DMS53 treated with DMSO at 0.1 percent for 48 hours (cell line): Measurements from ENCODE around the gene ELN.

Experiments
- DNase-seq: peaks from one replicate; lab custom pipeline; 2025; ENCODE audit not compliant: unreplicated experiment; lab: John Stamatoyannopoulos, UW

The ELN gene

GRCh38 chr7:74023092-74023536 is 4.9 kb upstream of the ELN start:
- DNase-seq: no peak

GRCh38 chr7:74023786-74024185 is 4.2 kb upstream of the ELN start:
- DNase-seq: no peak

GRCh38 chr7:74025146-74025545 is 2.8 kb upstream of the ELN start:
- DNase-seq: no peak

- DNase-seq: no peak
Observed at GRCh38 chr7:74025730-74026129, 2.2 kb upstream of the ELN start.

- DNase-seq: no peak
Observed at GRCh38 chr7:74026406-74026902, 1.5 kb upstream of the ELN start.

- peak; percentile 27 for DNase-seq
Observed at GRCh38 chr7:74026903-74027682, 880 bp upstream of the ELN start.

GRCh38 chr7:74028321-74028838 is 407 bp downstream of the ELN start:
- no peak for DNase-seq

- no peak for DNase-seq
Observed at GRCh38 chr7:74029089-74029785, 1.3 kb downstream of the ELN start.

GRCh38 chr7:74029991-74030415 is 2.0 kb downstream of the ELN start:
- DNase-seq: no peak

- no peak for DNase-seq
Observed at GRCh38 chr7:74030861-74031260, 2.9 kb downstream of the ELN start.

GRCh38 chr7:74031403-74032190 is 3.6 kb downstream of the ELN start:
- no peak for DNase-seq

GRCh38 chr7:74032191-74032490 is 4.2 kb downstream of the ELN start:
- no peak for DNase-seq

GRCh38 chr7:74032624-74033371 is 4.8 kb downstream of the ELN start:
- no peak for DNase-seq

GRCh38 chr7:74033372-74034311 is 5.7 kb downstream of the ELN start:
- DNase-seq: no peak

- DNase-seq: no peak
Observed at GRCh38 chr7:74037609-74038008, 9.6 kb downstream of the ELN start.

- no peak for DNase-seq
Observed at GRCh38 chr7:74038194-74038961, 10.4 kb downstream of the ELN start.

- no peak for DNase-seq
Observed at GRCh38 chr7:74039337-74039736, 11.4 kb downstream of the ELN start.

- no peak for DNase-seq
Observed at GRCh38 chr7:74040101-74040790, 12.3 kb downstream of the ELN start.
